ENCODE data around the gene ARL5C.

Gene ARL5C

DNA sequence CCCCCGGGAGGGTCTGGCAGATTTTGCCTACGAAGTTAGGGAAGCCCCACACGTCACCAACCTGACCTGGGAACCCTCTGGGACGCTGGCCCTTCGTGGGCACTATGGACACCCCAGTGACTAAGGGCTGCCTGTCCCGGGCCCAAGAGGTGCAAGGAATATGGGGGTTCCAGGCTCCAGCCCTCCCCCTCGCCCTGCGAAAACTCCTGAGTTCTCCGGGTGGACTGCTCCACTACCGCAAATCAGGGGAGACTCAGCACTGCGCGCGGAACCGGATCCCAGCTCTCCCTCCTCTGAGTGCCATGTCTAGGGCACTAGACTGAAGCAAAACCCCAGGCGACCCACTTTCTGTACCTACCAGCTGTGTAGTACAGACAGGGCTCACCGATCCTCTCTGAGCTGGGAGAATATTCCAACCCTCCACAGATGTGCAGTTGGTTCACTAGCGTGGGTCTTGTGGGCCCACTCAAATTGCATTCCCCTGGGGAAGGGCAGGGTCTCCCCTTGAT is at the start of gene ARL5C:
TSS of gene ARL5C (minus strand) at position 321 of the 509 bp plus-strand sequence. CDS start 401 bp downstream, outside the sequence.
- TF ChIP-seq CTCF (IDR thresholded peaks at IDR 0.05) = no peak

- no peak for TF ChIP-seq CTCF (IDR thresholded peaks at IDR 0.05)
Measured at GRCh38 chr17:39213852-39214251, 47.9 kb upstream of the ARL5C start.

DNA sequence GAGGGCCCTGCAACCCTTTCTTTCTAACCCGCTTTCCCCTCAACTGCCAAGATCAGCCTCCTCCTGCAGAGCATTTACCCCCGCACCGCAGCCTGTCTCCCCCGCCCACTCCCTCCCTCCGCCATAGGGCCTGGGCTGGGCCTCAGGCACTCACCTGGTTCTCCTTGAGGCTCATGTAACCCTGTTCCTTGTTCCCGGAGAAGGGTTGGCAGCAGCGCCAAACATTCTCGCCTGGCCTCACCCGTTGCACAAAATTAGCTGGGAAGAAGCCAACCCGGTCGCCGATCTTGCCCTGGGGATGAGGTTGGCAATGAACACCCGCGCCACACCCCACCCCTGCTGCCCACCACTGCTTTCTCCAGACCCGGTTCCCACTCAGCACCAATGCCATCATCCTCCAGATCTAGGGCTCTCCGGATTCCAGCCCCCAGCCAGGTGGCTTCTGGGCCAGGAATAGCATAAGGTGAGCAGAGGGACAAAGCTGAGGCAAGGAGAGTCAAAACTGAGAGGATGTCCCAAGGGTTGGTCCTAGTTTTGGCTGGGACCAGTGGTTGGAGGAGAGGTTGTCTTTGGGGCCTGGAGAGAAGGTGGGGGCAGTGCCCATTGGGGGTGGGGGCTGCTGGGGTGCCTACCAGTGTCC is 47.0 kb upstream of the ARL5C start:
- no peak for TF ChIP-seq CTCF (IDR thresholded peaks at IDR 0.05)

- no peak for TF ChIP-seq CTCF (IDR thresholded peaks at IDR 0.05)
Measured at GRCh38 chr17:39212195-39212810, 46.3 kb upstream of the ARL5C start.

DNA sequence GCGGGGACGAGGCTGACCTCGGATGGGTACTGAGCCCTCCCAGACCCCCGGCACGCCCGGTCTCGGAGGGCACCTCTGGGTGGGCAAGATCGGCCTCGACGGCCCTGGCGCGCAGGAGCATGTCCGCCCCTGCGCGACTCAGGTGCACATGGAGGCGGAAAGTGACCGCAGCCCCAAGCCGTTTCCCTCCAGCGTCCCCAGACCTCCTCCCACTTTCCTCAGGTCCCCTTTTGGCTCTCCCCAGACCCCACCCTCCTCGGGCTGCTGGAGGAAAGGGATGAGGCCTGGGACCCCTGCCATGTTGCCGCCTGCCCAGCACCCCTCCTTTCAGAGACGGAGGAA is 44.1 kb upstream of the ARL5C start:
- no peak for TF ChIP-seq CTCF (IDR thresholded peaks at IDR 0.05)

GRCh38 chr17:39209317-39210092 is 43.5 kb upstream of the ARL5C start:
- no peak for TF ChIP-seq CTCF (IDR thresholded peaks at IDR 0.05)

GRCh38 chr17:39208893-39209292 is 42.9 kb upstream of the ARL5C start:
- TF ChIP-seq CTCF (IDR thresholded peaks at IDR 0.05) = no peak
